Measurements from ENCODE around the gene KIF25.

DNA sequence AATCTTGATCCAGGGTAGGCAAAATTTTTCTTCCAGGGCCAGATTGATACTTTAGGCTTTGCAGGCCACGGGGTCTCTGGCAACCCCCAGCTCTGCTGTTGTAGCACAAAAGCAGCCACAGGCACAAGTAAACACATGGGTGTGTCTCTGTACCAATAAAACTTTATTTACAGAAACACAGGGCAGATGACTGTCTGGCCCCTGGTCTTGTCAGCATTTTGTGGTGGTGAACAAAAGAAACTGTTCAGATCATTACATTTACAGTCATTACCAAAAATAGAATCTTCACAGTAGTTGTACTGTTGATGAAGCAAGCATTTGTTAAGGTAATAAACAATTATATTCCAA, 45.0 kb upstream of the KIF25 start:
- TF ChIP-seq ZNF274 (IDR thresholded peaks at IDR 0.05; ENCODE audit: low read depth, low read length), result no peak
- TF ChIP-seq YY1 (IDR thresholded peaks at IDR 0.05; ENCODE audit: insufficient read depth, insufficient read length), result no peak

All from NT2/D1 (cell line).